GM20431 (cell line): ENCODE results near the gene NSUN4.
"Not testable (repeated sequence)": the region's sequence is repeated elsewhere in the genome, so short reads cannot be mapped to it uniquely, and the experiment has no call there.

ENCODE experiments used
- in situ Hi-C: fragments of 300-500 bp; cut with MseI, MboI; formaldehyde crosslinking; loops from one replicate; pipeline ENCODE4 v1.15.0; 2020; ENCODE audit warnings: low sequenced_read_pairs; ENCODE audit not compliant: unreplicated experiment

NSUN4 gene

GRCh38 chr1:46363121-46363520 is 22.5 kb downstream of the NSUN4 start:
- in situ Hi-C loops: no loop called here

GRCh38 chr1:46364612-46365011 is 24.0 kb downstream of the NSUN4 start:
- in situ Hi-C loops: no loop called here

GRCh38 chr1:46365796-46366195 is 25.2 kb downstream of the NSUN4 start:
- in situ Hi-C loops: not testable (repeated sequence)

- in situ Hi-C loops: no loop called here
Measured at GRCh38 chr1:46367072-46367471, 26.5 kb downstream of the NSUN4 start.

- in situ Hi-C loops: not testable (repeated sequence)
Measured at GRCh38 chr1:46367701-46368100, 27.1 kb downstream of the NSUN4 start.

- in situ Hi-C loops: no loop called here
Measured at GRCh38 chr1:46368791-46369190, 28.2 kb downstream of the NSUN4 start.

GRCh38 chr1:46369542-46370213 is 29.1 kb downstream of the NSUN4 start:
- in situ Hi-C loops: no loop called here

- in situ Hi-C loops: no loop called here
Measured at GRCh38 chr1:46370214-46370633, 29.6 kb downstream of the NSUN4 start.

GRCh38 chr1:46372431-46372830 is 31.8 kb downstream of the NSUN4 start:
- in situ Hi-C loops: no loop called here

GRCh38 chr1:46379996-46380395 is 39.4 kb downstream of the NSUN4 start:
- in situ Hi-C loops: no loop called here

GRCh38 chr1:46380508-46380907 is 39.9 kb downstream of the NSUN4 start:
- in situ Hi-C loops: no loop called here

GRCh38 chr1:46393510-46393909 is 52.9 kb downstream of the NSUN4 start:
- in situ Hi-C loops: no loop called here

- in situ Hi-C loops: no loop called here
Measured at GRCh38 chr1:46394108-46394871, 53.7 kb downstream of the NSUN4 start, which contains the start of gene FAAH. TSS of gene FAAH (plus strand) at chr1:46394317. CDS start at chr1:46394349, 32 bp downstream.

GRCh38 chr1:46394872-46395465 is 54.4 kb downstream of the NSUN4 start:
- in situ Hi-C loops: no loop called here

- in situ Hi-C loops: no loop called here
Measured at GRCh38 chr1:46396441-46397398, 56.1 kb downstream of the NSUN4 start.

- in situ Hi-C loops: no loop called here
Measured at GRCh38 chr1:46399307-46399706, 58.7 kb downstream of the NSUN4 start.

GRCh38 chr1:46400421-46400820 is 59.8 kb downstream of the NSUN4 start:
- in situ Hi-C loops: no loop called here

- in situ Hi-C loops: no loop called here
Measured at GRCh38 chr1:46401154-46401913, 60.7 kb downstream of the NSUN4 start.

- in situ Hi-C loops: no loop called here
Measured at GRCh38 chr1:46401964-46402626, 61.5 kb downstream of the NSUN4 start.
